ENCODE results near the gene RAI1. TPM values are rescaled to one million over a fixed set of nuclear protein-coding genes. Genes with fewer than 3 reads are reported as not detected.
"Not testable (repeated sequence)": the region's sequence is repeated elsewhere in the genome, so short reads cannot be mapped to it uniquely, and the experiment has no call there.

RAI1 gene
- total RNA-seq, 1 experiment from 2014 or later = 8.8 TPM

- no peak for DNase-seq (ENCODE audit: low spot score)
These were observed 1.5 kb upstream of the RAI1 start for GRCh38 chr17:17679748-17680147.

- DNase-seq (ENCODE audit: low spot score) = no peak
These were observed 626 bp upstream of the RAI1 start for GRCh38 chr17:17680477-17681186.

GRCh38 chr17:17681744-17682292, 560 bp downstream of the RAI1 start:
- no peak for DNase-seq (ENCODE audit: low spot score)

GRCh38 chr17:17682293-17682736, 1.1 kb downstream of the RAI1 start:
- DNase-seq (ENCODE audit: low spot score) = no peak

GRCh38 chr17:17682737-17683680, 1.8 kb downstream of the RAI1 start:
- peak; percentile 62 for DNase-seq (ENCODE audit: low spot score)

- no peak for DNase-seq (ENCODE audit: low spot score)
These were observed 2.6 kb downstream of the RAI1 start for GRCh38 chr17:17683710-17684365.

GRCh38 chr17:17684906-17685774, 3.9 kb downstream of the RAI1 start:
- no peak for DNase-seq (ENCODE audit: low spot score)

- peak; percentile 63 for DNase-seq (ENCODE audit: low spot score)
These were observed 4.6 kb downstream of the RAI1 start for GRCh38 chr17:17685775-17686291.

- DNase-seq (ENCODE audit: low spot score) = no peak
These were observed 8.1 kb downstream of the RAI1 start for GRCh38 chr17:17689312-17689711.

- not testable (repeated sequence) for DNase-seq (ENCODE audit: low spot score)
These were observed 9.0 kb downstream of the RAI1 start for GRCh38 chr17:17690233-17690632.

- peak; percentile 74 for DNase-seq (ENCODE audit: low spot score)
These were observed 10.4 kb downstream of the RAI1 start for GRCh38 chr17:17691468-17692263.

GRCh38 chr17:17692353-17693252, 11.3 kb downstream of the RAI1 start:
- DNase-seq (ENCODE audit: low spot score) = no peak

GRCh38 chr17:17693253-17694168, 12.3 kb downstream of the RAI1 start:
- peak; percentile 53 for DNase-seq (ENCODE audit: low spot score)

- peak; percentile 79 for DNase-seq (ENCODE audit: low spot score)
These were observed 13.2 kb downstream of the RAI1 start for GRCh38 chr17:17694169-17695081.

GRCh38 chr17:17696085-17696484, 14.8 kb downstream of the RAI1 start:
- DNase-seq (ENCODE audit: low spot score) = no peak

GRCh38 chr17:17696882-17697633, 15.8 kb downstream of the RAI1 start:
- no peak for DNase-seq (ENCODE audit: low spot score)
